Activated CD4-positive, alpha-beta T cell treated with anti-CD3 and anti-CD28 coated beads, Interleukin-2, amount 10 ng/mL, durations not matched to agents 24 days and 14 days (primary cell): Measurements from ENCODE around the gene DYRK3. TPM values are rescaled to one million over a fixed set of nuclear protein-coding genes. Genes with fewer than 3 reads are reported as not detected.
"Not testable (repeated sequence)": the region's sequence is repeated elsewhere in the genome, so short reads cannot be mapped to it uniquely, and the experiment has no call there.

Source experiments
- DNase-seq: peaks from one replicate; pipeline ENCODE4 v3.0.0; 2022
- H3K27ac Mint-ChIP-seq: one replicate; pipeline ENCODE4 v1.8.0; 2022; ENCODE audit warnings: mild to moderate bottlenecking, mixed read lengths
- H3K27me3 Mint-ChIP-seq: one replicate; pipeline ENCODE4 v1.8.0; 2022; ENCODE audit warnings: mixed read lengths
- H3K36me3 Mint-ChIP-seq: one replicate; pipeline ENCODE4 v1.8.0; 2022; ENCODE audit warnings: low read depth, mild to moderate bottlenecking, mixed read lengths
- H3K4me1 Mint-ChIP-seq: one replicate; pipeline ENCODE4 v1.8.0; 2021; ENCODE audit warnings: mixed read lengths
- H3K4me3 Mint-ChIP-seq: one replicate; pipeline ENCODE4 v1.8.0; 2022; ENCODE audit warnings: mild to moderate bottlenecking, moderate library complexity, mixed read lengths
- H3K9me3 Mint-ChIP-seq: one replicate; pipeline ENCODE4 v1.8.0; 2021; ENCODE audit warnings: mixed read lengths
- intact Hi-C: fragments of 100-400 bp; cut with micrococcal nuclease; formaldehyde crosslinking; loops from one replicate; pipeline ENCODE4 v1.15.1; 2023
- total RNA-seq: library from RNA; stranded (reverse); gene quantifications from 2 replicates; pipeline ENCODE4 v1.2.3, GENCODE V29; 2022

DYRK3 gene
- total RNA-seq, 1 donor from 2014 or later, result 16.9 TPM

DNA sequence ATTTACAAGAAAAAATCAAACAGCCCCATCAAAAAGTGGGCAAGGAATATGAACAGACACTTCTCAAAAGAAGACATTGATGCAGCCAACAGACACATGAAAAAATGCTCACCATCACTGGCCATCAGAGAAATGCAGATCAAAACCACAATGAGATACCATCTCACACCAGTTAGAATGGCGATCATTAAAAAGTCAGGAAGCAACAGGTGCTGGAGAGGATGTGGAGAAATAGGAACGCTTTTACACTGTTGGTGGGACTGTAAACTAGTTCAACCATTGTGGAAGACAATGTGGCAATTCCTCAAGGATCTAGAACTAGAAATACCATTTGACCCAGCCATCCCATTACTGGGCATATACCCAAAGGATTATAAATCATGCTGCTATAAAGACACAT lies 6.7 kb downstream of the DYRK3 start:
- DNase-seq, H3K4me3 Mint-ChIP-seq, H3K9me3 Mint-ChIP-seq, H3K27ac Mint-ChIP-seq, intact Hi-C loops, H3K27me3 Mint-ChIP-seq: not testable (repeated sequence)
- Mint-ChIP-seq H3K4me1 (peaks cover 10% of the 10 kb centered on the region), H3K36me3 (peaks cover 28% of the 10 kb centered on the region)

DNA sequence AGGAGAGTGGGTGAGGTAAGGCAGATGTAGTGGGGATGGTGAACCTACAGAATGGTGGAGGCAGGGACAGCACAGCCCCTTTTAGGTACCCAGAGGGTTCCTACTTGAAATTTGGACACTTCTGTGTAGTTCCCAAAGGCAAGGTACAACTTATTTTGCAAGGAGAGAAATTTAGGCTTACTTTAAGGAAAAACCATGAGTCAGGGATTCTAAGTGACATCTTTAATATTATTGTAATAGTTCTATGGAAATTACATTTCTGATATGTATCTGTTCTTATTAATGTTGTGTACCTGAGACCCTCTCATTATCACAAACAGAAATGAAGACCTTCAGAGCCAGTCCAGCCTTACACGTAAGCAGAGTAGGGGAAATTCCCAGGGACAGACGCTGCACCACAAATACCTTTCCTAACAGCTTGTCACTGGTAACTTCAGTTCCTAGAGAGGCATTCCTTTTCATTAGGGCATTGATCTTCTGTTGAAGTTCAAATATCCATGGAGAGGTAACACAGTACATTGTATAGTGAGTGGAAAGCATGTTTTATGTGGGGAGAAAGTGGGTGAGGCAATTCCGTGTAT lies 7.9 kb downstream of the DYRK3 start:
- Mint-ChIP-seq H3K4me3 (no peak overlapping the region), H3K36me3 (peaks cover 36% of the 10 kb centered on the region), H3K27ac (no peak overlapping the region), H3K4me1 (peaks cover 3% of the 10 kb centered on the region), H3K9me3 (no peaks in the 10 kb centered on the region), H3K27me3 (no peaks in the 10 kb centered on the region)
- intact Hi-C loops, result no loop called here
- DNase-seq, result no peak

DNA sequence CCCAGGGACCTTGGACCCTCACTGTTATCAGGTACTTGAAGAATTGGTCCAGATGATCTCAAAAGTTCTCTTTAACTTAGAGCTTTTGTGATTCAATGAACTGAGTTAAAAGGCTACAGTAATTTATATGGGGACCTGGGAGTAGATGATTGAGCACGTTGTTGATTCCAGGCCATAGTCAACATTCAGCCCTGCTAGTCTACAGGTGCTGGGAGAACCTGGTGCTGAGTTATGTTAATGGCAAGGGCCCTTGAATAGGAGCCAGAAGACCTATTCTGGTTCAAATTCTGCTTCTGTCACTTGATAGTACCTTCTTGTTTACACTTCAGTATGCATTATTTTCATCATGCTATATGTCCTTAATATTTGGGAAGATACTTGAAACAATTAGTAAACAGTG lies 11.2 kb downstream of the DYRK3 start:
- Mint-ChIP-seq H3K9me3 (no peaks in the 10 kb centered on the region), H3K27me3 (no peaks in the 10 kb centered on the region), H3K4me3 (no peak overlapping the region), H3K4me1 (peaks cover 10% of the 10 kb centered on the region), H3K27ac (no peak overlapping the region), H3K36me3 (peaks cover 37% of the 10 kb centered on the region)
- intact Hi-C loops, result no loop called here
- no peak for DNase-seq

DNA sequence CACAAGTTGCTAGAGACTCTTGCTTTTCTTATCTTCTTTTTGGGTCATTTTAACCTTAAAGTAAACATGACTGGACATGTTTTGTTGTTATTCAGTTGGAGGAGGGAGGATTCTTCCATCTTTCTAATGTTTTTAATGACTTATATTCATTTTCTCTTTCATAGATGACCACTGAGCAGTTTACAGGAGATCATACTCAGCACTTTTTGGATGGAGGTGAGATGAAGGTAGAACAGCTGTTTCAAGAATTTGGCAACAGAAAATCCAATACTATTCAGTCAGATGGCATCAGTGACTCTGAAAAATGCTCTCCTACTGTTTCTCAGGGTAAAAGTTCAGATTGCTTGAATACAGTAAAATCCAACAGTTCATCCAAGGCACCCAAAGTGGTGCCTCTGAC lies 11.9 kb downstream of the DYRK3 start:
- Mint-ChIP-seq H3K36me3 (peaks cover 41% of the 10 kb centered on the region), H3K27ac (no peak overlapping the region), H3K4me1 (peaks cover 10% of the 10 kb centered on the region), H3K27me3 (no peaks in the 10 kb centered on the region), H3K4me3 (no peak overlapping the region), H3K9me3 (no peaks in the 10 kb centered on the region)
- DNase-seq, result no peak
- intact Hi-C loops, result no loop called here

DNA sequence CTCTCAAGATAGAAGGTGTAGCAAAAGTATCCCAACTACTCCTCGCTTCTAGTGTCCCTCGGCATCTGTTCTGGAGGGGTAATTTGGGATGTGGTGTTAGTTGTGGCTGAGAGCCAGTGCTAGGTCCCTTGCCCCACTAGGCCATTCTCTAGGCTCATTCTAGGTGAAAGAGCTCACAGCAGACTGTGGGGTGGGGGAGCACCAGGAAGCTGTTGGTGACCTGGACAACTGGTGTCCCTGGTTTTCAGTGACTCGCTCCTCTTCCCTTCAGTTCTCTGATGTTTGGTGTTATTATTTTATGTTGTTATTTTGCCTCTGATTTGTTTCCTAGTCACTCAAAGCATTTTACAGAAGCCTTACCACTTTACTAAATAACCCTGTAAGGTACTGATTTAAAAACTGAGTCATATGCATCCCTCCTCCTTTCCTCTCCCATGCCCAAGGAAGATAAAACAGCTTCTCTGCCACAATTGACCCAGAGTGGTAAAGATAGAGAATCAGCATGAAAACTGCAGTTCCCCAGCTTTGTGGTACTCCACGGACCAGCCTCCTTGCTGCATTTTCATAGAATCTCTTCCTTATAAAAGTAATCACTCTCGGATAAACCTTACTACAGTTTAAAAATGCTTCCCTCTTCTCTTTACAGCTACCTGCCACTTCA lies 14.1 kb downstream of the DYRK3 start:
- no peak overlapping the region for H3K4me3 Mint-ChIP-seq
- no peak overlapping the region for H3K27ac Mint-ChIP-seq
- H3K4me1 Mint-ChIP-seq, result peaks cover 7% of the 10 kb centered on the region
- intact Hi-C loops, result no loop called here
- peaks cover 41% of the 10 kb centered on the region for H3K36me3 Mint-ChIP-seq
- H3K9me3 Mint-ChIP-seq, result no peaks in the 10 kb centered on the region
- no peaks in the 10 kb centered on the region for H3K27me3 Mint-ChIP-seq
- DNase-seq, result no peak

- Mint-ChIP-seq H3K27me3 (no peaks in the 10 kb centered on the region), H3K4me3 (no peak overlapping the region), H3K4me1 (peaks cover 7% of the 10 kb centered on the region), H3K27ac (no peak overlapping the region), H3K9me3 (no peaks in the 10 kb centered on the region), H3K36me3 (peaks cover 41% of the 10 kb centered on the region)
- intact Hi-C loops, result no loop called here
- DNase-seq, result no peak
These were observed 15.7 kb downstream of the DYRK3 start for GRCh38 chr1:206651014-206651413.

GRCh38 chr1:206651958-206652890 lies 16.9 kb downstream of the DYRK3 start:
- Mint-ChIP-seq H3K9me3 (no peaks in the 10 kb centered on the region), H3K27me3 (peaks cover under 1% of the 10 kb centered on the region), H3K36me3 (peaks cover 36% of the 10 kb centered on the region), H3K27ac (no peak overlapping the region), H3K4me3 (no peak overlapping the region), H3K4me1 (peaks cover 7% of the 10 kb centered on the region)
- intact Hi-C loops, result no loop called here
- DNase-seq, result no peak

GRCh38 chr1:206653715-206654459 lies 18.6 kb downstream of the DYRK3 start:
- peaks cover 7% of the 10 kb centered on the region for H3K27me3 Mint-ChIP-seq
- intact Hi-C loops, result no loop called here
- no peak overlapping the region for H3K4me3 Mint-ChIP-seq
- H3K4me1 Mint-ChIP-seq, result peaks cover 13% of the 10 kb centered on the region
- H3K27ac Mint-ChIP-seq, result no peak overlapping the region
- H3K9me3 Mint-ChIP-seq, result no peaks in the 10 kb centered on the region
- H3K36me3 Mint-ChIP-seq, result peaks cover 28% of the 10 kb centered on the region
- no peak for DNase-seq

DNA sequence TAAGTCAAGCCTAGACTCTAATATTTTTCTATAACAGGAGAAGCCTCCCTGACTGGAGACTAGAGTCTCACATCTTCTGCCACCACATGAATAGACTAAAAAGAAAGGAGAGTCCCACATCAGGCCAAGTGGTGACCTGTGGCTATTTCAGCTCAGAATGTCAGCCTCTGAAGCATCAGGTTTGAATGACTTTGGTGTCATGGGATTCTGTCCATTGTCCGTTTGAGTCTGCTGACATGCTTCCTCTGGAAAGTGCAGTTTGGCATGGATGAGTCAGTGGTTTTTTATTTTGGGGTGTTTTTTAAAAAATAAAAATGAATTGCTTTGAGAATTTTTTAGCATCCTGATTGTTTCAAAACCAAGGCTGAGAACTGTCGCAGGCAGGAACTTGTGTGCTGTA lies 19.5 kb downstream of the DYRK3 start:
- peaks cover 21% of the 10 kb centered on the region for H3K36me3 Mint-ChIP-seq
- intact Hi-C loops, result no loop called here
- H3K4me1 Mint-ChIP-seq, result peaks cover 8% of the 10 kb centered on the region
- no peak overlapping the region for H3K4me3 Mint-ChIP-seq
- no peak for DNase-seq
- H3K27me3 Mint-ChIP-seq, result peaks cover 7% of the 10 kb centered on the region
- H3K27ac Mint-ChIP-seq, result no peak overlapping the region
- H3K9me3 Mint-ChIP-seq, result no peaks in the 10 kb centered on the region

GRCh38 chr1:206655471-206655882 lies 20.1 kb downstream of the DYRK3 start:
- no peak overlapping the region for H3K27ac Mint-ChIP-seq
- H3K9me3 Mint-ChIP-seq, result no peaks in the 10 kb centered on the region
- H3K4me1 Mint-ChIP-seq, result peaks cover 6% of the 10 kb centered on the region
- peaks cover 21% of the 10 kb centered on the region for H3K36me3 Mint-ChIP-seq
- H3K27me3 Mint-ChIP-seq, result peaks cover 7% of the 10 kb centered on the region
- H3K4me3 Mint-ChIP-seq, result no peak overlapping the region
- intact Hi-C loops, result no loop called here
- DNase-seq, result no peak

GRCh38 chr1:206656936-206657335 lies 21.6 kb downstream of the DYRK3 start:
- Mint-ChIP-seq H3K4me3 (no peak overlapping the region), H3K9me3 (no peaks in the 10 kb centered on the region), H3K27me3 (peaks cover 7% of the 10 kb centered on the region), H3K36me3 (peaks cover 12% of the 10 kb centered on the region), H3K4me1 (peaks cover 9% of the 10 kb centered on the region), H3K27ac (no peak overlapping the region)
- intact Hi-C loops, result no loop called here
- DNase-seq, result no peak

DNA sequence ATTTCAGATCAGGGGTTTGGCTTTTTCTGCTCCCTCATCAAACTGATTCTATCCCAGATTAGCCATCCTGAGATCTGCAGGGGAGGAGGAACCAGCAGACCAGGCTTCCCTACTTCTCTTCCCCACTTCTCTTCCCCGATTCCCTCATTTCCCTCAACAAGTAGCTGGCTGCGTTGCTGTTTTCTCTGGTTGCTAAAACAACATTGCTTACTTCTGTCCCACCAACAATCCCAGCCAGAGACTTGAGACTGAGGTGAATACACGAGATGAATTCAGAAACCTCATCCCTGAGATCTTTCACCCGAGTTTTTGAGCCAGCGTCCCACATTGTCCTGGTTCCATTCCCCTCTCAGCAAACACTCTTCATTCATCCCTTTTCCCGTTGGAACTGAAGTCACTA lies 22.4 kb downstream of the DYRK3 start:
- Mint-ChIP-seq H3K27ac (no peak overlapping the region), H3K4me3 (no peak overlapping the region), H3K27me3 (peaks cover 7% of the 10 kb centered on the region), H3K4me1 (peaks cover 16% of the 10 kb centered on the region), H3K9me3 (no peaks in the 10 kb centered on the region), H3K36me3 (peaks cover 5% of the 10 kb centered on the region)
- no peak for DNase-seq
- intact Hi-C loops, result no loop called here

- Mint-ChIP-seq H3K36me3 (peaks cover 3% of the 10 kb centered on the region), H3K4me1 (peaks cover 23% of the 10 kb centered on the region), H3K27me3 (peaks cover 7% of the 10 kb centered on the region), H3K4me3 (peak overlapping the region; percentile 46), H3K27ac (no peak overlapping the region), H3K9me3 (no peaks in the 10 kb centered on the region)
- intact Hi-C loops, result no loop called here
- DNase-seq, result peak; percentile 88
These were observed 23.1 kb downstream of the DYRK3 start for GRCh38 chr1:206658264-206658980.
